Measurements from ENCODE around the gene PAK3.

GRCh38 chrX:111181951-111182350 is 86.0 kb downstream of the PAK3 start:
- TF ChIP-seq USF1 (IDR thresholded peaks at IDR 0.05) (no peak), MAX (IDR thresholded peaks at IDR 0.05) (no peak), YY1 (IDR thresholded peaks at IDR 0.05; ENCODE audit: low read depth) (no peak), EP300 (IDR thresholded peaks at IDR 0.05; ENCODE audit: borderline replicate concordance) (no peak), RAD21 (IDR thresholded peaks at IDR 0.05; ENCODE audit: low read depth) (no peak)
